Effector CD8-positive, alpha-beta T cell (primary cell): ENCODE results near the gene KLHL6.

Experiments used
- DNase-seq: peaks from one replicate; lab custom pipeline; 2025; lab: John Stamatoyannopoulos, UW

The KLHL6 gene

DNA sequence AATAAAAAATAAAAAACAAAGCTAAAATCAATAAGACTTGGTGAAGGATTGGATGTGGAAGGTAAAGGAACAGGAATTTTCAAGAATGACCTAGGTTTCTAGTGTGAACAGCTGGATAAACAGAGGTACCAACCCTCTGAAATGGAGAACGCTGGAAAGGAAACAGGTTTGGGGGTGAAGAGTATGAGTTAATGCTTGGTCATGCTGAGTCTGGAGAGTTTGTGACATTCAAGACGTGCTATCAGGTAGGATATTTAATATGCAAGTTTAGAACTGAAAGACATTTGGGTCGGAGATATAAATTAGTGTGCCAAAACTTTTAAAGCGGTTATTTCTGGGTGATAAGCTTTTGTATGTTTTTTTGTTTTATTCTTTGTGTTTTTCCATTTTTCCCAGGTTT lies 11.4 kb upstream of the KLHL6 start:
- no peak for DNase-seq

DNA sequence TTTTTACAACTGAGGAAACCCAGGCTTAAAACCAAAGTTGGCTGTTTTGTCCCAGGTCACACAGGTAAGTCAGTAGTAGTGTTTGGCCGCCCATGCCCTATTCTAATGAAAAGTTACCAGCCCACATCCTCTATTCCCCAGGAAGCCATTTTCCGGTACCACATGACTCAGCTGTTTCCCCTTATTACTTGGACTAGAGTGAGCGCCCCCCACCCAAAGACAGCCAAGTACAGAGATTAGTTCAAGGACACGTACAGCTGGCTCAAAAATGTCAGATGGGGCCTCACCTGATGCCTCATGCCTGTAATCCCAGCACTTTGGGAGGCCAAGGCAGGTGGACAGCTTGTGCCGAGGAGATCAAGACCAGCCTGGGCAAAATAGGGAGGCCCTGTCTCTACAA lies 8.5 kb upstream of the KLHL6 start:
- no peak for DNase-seq

DNA sequence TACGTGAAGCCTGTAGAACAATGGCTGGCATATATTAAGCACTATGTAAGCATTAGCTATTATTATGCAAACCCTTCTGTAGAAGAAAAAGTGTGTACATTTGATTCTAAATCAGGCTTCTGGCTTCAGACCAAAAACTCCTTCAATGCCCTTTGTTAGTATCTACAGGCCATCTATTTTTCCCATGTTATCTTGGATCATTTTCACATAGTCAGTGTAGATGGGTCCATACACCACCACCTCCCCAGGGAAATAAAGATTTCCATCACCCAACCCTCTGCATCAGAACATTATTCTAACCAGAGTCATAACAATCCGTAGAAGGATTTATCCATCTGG lies 8.0 kb upstream of the KLHL6 start:
- no peak for DNase-seq

DNA sequence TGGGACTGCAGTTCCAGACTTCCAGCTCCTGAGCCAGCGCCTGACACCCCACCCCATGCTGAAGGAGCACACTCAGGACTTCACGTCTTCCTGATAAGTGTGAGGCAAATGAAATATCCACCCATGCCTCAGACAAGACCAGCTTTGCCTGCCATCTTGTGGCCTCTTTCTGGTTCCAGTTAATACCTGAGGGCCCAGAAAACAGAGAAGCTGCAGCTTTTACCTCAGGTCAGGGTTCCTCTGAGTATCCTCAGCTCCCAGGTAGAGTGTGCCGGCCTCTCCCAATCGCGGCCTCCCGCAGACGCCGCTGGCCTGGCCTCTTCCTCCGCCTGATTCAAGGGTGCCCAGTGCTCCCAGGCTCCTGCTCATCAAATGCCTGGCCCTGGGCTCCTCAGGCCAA lies 5.1 kb upstream of the KLHL6 start:
- no peak for DNase-seq

DNA sequence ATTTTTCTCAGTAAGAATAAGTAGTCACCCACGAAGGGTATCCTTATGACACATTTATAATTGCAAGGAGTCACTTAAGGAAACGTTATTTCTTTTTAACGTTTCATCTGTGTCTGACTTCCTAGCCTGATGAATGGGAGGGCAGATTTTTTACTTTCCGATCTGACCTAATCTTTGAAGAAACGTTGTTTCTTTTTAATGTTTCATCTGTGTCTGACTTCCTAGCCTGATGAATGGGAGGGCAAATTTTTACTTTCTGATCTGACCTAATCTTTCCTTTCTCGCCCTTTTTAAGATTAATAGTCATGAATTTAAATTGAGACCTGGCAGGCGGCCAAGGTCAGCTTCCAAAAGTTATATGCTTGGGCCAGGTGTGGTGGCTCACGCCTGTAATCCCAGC lies 3.0 kb upstream of the KLHL6 start:
- DNase-seq = no peak

DNA sequence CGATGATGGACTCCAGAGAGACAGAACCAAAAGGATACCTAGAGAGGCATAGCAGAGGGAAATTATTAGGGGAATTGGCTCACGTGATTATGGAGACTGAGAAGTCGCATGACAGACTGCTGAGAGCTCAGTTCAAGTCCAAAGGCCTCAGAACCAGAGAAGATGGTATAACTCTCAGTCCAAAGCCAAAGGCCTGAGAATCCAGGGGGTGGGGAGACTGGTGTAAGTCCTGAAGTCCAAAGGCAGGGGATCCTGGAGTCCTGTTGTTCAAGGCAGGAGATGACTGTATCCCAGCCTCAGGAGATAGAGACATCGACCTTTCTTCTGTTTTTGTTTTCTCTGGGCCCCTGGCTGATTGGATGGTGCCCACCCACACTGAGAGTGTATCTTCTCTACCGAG lies 1.2 kb upstream of the KLHL6 start:
- DNase-seq = no peak

DNA sequence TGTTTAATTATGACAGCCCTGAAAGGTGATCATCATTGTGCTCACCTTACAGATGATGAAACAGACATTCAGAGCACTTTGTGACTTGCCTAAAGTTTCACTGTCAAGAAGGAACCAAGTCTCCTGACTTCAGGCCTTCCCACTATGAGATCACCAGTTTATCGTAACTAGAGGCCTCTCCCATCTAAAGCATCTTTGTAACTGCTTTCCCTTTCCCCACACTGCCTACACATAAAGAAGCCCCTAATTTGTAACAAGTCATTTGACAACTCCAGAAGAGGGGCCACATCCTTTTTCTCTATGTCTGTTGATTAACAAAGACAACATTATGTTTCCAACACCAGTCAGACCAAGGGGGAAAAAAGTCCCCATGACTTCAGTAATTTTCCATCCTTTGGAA lies 1.1 kb downstream of the KLHL6 start:
- DNase-seq = no peak

DNA sequence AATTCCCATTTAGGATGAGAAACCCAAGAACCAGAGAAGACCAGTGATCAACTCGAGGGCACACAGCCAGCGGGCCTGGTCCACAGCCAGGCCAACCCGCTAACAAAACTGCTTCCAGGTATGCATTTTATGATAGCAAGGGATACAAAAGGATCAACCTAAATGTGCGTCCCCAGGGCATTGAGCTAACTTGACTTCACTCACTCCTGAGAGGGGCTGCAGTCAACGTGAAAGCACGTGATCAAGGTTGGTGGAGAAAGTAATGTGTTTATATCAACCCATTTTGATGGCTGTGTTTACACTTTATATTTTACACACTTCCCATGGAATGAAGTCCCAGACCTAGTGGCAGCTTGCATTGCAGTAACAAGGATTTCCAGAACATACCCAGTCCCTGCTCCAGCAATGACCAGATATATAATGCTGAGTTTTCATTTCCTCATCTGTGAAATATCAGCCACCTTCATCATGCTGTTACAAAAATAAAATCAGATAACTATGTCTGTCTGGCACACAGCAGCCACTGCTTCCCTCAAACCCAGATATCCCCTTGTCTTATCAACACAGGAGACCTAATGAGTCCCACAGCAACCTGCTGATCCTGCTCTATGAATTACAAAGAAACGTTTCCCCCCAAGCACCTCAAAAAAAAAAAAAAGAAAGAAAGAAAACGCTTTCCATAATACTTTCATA lies 2.0 kb downstream of the KLHL6 start:
- DNase-seq = no peak

DNA sequence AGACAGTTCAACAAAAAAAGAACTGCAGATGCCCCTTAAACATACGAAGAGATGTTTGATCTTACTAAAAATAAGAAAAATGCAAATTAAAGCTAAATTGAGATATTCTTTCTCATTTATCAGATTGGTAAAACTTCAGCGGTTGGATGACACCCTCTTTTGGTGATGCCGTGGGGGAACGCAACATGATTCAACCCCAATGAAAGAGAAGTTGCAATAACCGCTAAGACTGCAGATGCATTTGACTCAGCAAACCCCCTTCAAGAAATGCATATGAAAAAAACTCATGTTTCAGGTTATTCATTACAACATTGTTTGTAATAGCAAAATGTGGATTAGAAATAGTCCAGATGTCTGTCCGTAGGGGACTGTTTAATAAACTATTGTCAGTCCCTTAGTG lies 3.6 kb downstream of the KLHL6 start:
- no peak for DNase-seq

DNA sequence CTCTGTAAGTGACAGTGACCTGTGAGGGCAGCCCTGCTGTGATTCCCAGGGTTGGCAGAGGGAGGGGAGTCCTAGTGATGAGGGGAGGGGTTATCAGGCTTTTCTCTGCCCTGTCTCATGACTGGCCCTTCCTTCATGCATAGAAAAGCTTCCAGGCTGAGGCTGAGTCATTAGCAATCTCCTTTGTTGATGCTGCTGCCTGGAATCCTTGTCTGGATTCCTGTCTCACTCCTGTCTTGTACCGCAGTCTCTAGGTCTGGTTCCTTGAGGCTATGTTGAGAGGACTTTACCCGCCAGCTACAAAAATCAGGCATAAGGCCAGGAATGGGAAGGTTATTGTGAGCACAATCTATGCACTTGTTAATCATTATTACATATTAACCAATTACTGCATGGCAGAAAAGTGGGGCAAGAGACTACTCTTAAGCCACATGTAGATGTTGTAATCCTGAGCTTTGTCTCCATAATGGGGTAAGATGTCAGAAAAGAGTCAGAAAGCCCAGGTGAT lies 7.2 kb downstream of the KLHL6 start:
- DNase-seq = no peak

DNA sequence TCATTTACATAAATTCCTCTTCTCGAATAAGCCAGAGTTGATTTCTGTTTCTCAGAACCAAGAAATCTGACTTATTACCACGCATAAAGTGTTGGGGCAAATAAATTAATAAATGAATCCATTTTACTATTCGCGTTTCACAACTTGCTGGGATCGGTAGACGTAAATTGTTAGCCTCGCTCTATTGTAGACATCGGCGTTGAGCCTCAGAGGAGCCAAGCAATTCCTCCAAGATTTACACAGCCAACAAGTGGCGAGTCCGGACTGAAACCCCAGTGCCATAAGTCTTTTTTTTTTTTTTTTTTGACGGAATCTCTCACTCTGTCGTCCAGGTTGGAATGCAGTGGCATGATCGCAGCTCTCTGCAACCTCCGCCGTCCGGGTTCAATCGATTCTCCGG lies 8.9 kb downstream of the KLHL6 start:
- DNase-seq = no peak

DNA sequence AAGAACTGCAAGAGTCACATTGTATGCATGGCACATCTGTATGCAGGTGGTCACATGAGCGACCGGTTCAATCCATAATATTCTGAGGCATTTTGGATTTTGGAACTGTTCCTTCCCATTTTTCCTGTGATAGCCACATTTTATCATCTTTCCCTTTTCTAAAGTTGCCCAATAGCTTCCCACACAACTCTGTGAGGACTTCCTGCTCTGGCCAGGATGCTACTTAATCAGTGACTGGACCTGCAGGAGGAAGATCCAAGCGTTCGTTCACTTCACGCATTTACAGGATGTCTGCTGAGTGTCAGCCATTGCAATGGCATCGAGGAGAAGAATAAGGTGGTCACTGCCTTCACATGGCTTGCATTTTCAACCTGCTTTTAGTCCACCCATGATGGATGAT lies 9.8 kb downstream of the KLHL6 start:
- DNase-seq = no peak

DNA sequence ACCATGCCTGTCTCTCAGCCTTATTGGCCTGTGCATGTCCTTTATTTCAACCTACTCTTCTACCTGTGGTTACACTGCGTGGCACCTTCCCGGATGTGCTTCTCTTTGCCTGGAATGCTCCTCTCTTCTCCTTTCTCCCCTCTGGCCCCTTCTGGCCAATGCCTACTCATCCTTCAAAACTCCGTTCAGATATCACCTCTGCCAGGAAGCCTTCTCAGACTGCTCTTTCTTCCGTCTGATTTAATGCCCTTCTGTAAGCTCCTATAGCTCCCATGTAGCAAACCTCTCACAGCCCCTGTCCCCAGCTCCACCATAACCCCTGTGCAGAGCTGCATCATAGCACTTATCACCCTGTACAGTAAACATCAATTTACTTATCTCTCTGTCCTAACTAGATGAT lies 13.2 kb downstream of the KLHL6 start:
- DNase-seq = no peak

DNA sequence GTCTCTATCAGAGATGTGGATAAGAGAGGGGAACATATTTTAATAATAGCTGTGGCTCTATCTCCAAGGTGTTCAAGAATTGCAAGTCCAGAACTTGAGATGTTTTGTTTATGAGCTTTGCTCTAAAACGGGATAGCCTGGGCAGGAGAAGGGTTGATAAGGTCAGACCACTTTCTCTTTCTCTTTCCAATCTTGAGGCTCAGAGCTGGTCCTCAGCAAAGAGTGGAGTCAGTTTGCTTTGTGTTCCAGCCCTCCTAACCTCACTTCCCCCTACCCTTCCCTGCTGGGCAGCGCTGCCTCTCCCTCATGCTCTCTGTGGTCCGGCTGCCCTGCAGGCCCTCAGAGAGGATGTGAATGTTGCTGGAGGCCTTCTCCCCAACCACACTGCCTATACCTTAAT lies 13.8 kb downstream of the KLHL6 start:
- no peak for DNase-seq

DNA sequence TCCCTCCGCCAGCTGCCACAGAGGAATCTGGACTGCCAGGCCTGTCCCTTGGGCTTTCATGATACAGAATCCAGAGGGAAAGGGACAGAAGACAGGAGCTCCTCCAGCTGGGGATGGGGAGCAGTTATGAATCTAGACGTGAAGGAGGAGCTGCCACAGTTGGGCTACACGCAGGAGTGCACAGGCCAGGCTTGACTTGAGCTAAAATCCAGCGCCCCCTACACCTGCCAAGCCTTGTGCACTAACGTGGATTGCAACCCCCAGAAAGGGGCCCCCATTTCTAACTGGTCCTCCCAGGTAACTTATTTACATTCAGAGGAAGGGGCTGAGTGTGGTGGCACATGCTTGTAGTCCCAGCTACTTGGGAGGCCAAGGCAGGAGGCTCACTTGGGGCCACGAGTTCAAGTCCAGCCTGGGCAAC lies 14.3 kb downstream of the KLHL6 start:
- no peak for DNase-seq

DNA sequence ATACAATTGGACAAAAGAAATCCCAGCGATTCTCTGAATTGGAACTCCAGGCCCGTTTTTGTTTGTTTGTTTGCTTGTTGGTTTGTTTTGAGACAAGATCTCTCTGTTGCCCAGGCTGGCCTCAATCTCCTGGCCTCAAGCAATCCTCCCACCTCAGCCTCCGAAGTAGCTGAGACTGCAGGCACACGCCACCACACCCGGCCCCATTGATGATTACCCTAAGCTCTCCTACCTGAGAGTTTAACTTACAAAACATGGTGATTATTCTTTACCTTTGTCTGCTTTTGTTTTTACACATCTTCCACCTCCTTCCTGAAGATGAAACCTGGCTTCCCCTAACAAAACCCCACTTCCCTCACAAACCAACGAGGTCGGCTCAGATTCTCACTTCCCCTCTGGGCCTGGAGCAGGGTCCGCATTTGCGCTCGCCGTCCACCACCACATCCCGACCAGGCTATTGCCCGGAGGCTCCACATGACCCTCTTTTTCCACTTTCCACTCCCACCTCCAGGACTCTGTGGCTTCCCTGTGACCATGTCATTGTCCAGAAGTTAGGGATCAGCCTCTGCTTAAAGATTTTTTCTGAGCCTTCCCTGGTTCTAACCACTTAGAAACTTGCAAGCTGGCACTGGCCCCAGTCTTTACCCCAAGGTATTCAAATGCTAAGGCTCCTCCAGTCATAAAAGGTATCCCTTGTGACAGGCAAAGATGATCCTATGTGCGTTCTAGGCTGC lies 14.8 kb downstream of the KLHL6 start:
- no peak for DNase-seq

DNA sequence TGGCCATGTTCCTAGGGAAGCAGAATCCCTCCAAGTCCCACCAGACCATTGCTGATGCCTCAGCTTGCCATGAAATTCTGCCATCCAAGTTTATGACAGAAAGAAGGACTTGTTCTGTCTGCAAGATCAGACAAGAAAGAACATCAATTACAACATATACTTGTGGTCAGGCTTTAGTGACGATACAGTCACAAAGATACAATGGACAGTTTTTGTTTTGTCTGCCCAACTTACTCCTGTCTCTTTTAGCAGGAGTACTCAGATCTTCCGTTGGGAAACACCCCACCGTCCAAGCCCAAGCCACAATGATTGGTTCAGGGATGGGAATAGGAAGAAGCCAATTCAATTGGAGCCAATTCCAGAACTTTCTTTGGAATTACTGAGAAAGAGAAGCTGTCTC lies 15.7 kb downstream of the KLHL6 start:
- no peak for DNase-seq

DNA sequence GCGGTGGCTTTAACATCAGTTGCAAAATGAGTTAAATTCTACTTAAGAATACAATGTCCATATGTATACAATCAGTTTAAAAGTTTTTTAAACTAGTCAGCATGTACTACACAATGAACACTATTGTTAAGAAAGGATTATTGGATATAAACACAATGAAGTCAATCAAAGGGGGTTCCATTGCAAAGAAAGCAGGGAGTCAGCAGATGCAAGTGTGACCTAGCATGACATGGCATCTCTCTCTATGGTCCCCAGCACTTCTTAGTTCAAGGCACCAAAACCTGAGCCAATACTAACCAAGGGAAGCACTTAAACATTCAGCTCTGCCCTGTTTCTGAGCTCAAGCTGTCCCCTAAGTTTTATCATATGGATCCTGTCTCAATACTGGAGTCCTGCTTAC lies 17.0 kb downstream of the KLHL6 start:
- no peak for DNase-seq

DNA sequence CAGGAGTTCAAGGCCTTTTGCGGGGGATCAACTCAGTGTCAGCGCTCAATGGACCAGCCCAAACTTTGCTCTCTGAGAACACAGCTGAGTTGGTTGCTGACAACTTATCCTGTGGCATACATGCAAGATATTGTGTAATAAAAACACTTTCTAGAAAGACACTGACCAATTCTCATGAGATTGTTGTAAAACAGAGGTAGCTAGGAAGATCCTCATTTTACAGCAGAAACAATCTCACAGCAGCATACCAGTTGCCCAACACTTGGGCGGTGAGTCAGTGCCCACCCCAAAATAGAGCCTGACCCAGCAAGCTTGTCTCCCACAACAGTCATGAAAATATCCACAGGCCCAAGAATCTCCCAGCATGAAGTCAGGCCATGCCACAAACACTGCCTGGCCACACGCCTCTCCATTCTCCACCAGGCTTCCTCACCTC lies 18.2 kb downstream of the KLHL6 start:
- no peak for DNase-seq

DNA sequence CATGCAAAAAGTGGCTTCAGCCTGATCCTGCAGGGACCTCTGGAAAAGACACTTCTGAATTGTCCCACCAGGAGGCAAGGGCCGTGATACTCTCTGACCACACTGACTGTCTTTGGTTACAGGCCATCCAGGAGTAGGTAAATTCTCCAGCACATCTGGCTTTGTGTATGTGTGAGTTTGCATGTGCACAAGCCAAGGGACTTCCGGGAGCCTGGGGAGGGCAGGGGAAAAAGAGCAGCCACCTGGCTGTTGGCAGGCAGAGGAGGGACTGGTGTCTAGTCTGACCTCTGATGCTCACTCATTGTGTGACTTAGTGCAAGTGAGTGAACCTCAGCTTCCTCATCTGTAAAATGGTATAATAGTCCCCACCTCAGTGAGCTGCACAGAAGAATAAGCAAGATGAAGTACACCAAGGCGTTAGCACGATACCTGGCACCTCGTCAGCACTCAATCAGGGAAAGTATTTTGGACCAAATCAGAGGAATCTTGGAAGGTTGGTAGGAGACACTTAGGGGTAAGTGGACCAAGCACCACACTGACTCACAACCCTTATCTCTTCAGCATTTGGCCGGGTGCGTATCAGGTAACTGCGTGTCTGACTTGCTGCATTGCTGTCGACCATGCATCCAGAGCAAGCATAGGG lies 19.1 kb downstream of the KLHL6 start:
- no peak for DNase-seq

DNA sequence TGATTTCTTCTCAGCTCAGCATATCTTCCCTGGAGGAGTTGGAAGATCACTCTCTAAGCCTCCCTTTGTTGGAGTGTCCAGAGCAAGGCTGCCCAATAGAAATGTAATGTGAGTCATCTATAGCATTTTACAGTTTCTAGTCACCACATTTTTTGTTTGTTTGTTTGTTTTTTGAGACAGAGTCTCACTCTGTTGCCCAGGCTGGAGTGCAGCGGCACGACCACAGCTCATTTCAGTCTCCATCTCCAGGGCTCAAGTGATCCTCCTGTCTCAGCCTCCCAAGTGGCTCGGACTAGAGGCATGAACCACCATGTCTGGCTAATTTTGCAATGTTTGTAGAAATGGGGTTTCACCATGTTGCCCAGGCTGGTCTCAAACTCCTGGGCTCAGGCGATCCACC lies 21.3 kb downstream of the KLHL6 start:
- no peak for DNase-seq

DNA sequence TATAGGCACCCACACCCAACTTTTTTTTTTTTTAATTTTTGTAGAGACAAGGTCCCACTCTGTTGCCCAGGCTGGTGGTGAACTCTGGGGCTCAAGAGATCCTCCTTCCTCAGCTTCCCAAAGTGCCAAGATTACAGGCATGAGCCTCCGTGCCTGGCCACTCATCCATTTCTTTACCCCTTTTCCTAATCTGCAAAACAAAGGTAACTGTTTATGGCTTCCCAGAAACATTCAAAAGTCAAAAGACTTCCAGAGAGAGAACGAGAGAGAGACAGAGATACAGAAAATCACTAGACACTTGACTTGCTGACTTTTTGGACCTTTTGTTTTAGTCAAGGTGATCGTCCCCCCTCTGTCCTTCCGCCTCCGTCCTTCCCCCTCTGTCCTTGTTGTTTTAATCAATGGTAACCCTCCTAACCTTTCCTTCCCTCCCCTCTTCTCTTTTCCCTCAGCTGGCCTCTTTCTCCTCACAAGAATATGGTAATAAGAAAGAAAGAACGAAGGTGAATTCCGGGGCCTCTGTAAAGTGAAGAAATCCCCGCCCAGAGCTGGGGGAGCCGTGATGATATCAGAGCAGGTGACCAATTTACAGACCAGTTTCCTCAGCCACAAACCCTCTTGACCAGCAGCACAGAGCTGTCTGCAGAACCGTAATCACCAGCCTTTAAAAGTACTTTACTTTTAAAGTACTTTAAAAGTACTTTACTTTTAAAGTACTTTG lies 21.9 kb downstream of the KLHL6 start:
- no peak for DNase-seq
